Endothelial cell of coronary artery (primary cell): Measurements from ENCODE around the gene CTSG. TPM values are rescaled to one million over a fixed set of nuclear protein-coding genes. Genes with fewer than 3 reads are reported as not detected.

Experiments used
- total RNA-seq: library from RNA; depleted of rRNA; stranded (reverse); fragments of >200 nt; gene quantifications from 2 replicates; pipeline ENCODE4 v1.2.3, GENCODE V29; 2014

Gene CTSG
- not detected in 2 replicates for total RNA-seq

DNA sequence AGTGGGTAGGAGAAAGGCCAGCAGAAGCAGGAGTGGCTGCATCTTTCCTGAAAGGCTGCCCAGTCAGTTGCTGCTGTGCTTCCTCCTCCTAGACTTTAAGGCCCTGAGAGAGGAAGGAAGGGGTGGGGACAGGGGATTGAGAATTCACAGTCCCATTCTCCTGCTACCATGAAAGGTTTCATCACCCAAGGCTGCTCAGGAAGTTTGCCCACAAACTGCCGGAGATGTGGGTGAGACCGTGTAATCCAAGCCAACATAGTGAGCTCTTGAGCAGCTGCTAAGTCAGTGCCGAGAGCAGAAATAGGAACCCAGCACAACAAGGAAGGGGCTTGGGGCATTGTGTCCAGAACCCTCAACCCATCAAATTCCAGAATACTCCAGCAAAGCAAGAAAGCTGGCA lies at the start of gene CTSG:
CTSG (minus strand) TSS at position 69 of the 400 bp plus-strand sequence; CDS start at position 42, 27 bp downstream.

DNA sequence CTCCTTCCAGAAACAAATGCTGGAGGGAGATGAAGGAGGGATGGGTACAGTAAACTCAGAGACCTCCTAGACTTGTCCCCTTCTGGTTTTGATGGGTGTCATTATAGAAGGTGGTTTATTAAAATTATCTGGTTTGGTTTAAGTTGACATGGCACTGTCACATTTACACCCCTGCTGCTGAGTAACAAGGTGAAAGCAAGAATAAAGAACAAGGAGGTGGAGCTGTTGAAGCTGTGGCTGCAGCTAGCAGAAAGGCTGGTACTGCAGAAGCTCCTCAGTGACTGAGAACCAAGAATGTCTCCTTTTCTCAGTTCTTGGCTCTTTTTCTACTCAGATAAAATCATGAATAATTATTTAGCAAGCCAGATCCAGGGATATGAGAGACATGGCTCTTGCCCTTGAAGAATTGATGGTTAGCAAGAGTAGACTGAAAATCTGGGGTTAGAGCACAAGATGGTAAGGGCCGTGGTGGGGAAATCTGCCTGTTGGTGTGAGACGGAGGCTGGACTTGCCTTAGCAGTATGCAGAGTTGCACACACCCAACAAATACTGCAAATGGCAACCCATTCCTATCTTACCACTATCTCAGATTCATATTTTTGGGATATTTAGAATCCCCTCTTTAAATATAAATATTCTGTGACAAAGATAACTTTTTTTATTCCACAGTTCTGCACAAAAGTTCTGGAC lies 33.8 kb upstream of the CTSG start, which contains the start of gene GZMH:
GZMH (minus strand) TSS at position 31 of the 690 bp plus-strand sequence. CDS start 72 bp downstream, outside the sequence.

Other genes starting within 250 kb of the CTSG start
- 37.2 and 43.1 TPM in 2 replicates for gene ADCY4, start 241.2 kb downstream of the CTSG start, total RNA-seq
- gene RIPK3, start 236.3 kb downstream of the CTSG start, total RNA-seq = 2.9 and 3.5 TPM in 2 replicates
- 14.8 and 25.8 TPM in 2 replicates for gene NFATC4, start 208.1 kb downstream of the CTSG start, total RNA-seq
- 8.0 and 14.1 TPM in 2 replicates for gene NYNRIN, start 177.2 kb downstream of the CTSG start, total RNA-seq
- gene CBLN3, start 146.6 kb downstream of the CTSG start, total RNA-seq = 1.3 and 2.6 TPM in 2 replicates
- gene KHNYN, start 146.3 kb downstream of the CTSG start, total RNA-seq = 46.2 and 73.3 TPM in 2 replicates
- gene SDR39U1, start 133.5 kb downstream of the CTSG start, total RNA-seq = 7.9 and 9.3 TPM in 2 replicates
- not detected in 2 replicates for gene CMA1, start 68.0 kb downstream of the CTSG start, total RNA-seq
- not detected in 2 replicates for gene GZMH, start 33.4 kb upstream of the CTSG start, total RNA-seq
- gene GZMB, start 57.9 kb upstream of the CTSG start, total RNA-seq = not detected in 2 replicates